ENCODE data around the gene CNTNAP2.

DNA sequence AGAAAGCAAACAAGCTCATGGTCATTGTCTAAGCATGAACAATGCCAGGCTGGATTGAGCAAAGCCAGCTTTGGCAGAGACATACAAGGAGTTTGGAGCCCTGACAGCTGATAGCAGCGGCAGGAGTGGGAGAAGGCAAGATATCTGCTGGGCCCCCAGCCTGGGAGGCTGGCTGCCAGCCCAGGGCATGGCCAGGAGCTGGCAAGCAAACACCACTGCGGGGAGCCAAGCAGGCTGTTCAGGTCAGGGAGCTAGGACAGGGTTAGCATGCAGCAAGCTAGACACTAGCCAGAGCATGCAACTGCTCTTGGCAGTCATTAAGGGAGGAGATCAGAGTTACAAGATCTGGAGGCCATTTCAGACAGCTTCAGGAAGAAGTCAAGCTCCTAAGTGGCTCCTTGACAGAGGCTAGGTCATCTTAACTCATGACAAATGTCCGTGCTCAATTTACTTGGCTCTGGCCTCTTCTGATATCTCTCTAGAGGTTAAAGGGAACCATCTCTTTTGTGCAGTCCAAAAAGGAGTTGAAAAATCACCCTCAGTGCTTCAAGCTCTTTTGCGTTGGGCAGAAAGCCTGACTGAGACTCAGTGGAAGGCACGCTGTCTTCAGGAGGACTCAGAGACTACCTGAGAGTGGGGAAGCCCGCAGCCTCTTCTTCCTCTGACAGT is 2037.1 kb downstream of the CNTNAP2 start:
- TF ChIP-seq, protein P1, sequence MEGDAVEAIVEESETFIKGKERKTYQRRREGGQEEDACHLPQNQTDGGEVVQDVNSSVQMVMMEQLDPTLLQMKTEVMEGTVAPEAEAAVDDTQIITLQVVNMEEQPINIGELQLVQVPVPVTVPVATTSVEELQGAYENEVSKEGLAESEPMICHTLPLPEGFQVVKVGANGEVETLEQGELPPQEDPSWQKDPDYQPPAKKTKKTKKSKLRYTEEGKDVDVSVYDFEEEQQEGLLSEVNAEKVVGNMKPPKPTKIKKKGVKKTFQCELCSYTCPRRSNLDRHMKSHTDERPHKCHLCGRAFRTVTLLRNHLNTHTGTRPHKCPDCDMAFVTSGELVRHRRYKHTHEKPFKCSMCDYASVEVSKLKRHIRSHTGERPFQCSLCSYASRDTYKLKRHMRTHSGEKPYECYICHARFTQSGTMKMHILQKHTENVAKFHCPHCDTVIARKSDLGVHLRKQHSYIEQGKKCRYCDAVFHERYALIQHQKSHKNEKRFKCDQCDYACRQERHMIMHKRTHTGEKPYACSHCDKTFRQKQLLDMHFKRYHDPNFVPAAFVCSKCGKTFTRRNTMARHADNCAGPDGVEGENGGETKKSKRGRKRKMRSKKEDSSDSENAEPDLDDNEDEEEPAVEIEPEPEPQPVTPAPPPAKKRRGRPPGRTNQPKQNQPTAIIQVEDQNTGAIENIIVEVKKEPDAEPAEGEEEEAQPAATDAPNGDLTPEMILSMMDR (IDR thresholded peaks at IDR 0.05) = no peak
- no peak for TF ChIP-seq POLR2A (IDR thresholded peaks at IDR 0.05)
